ENCODE measurements around the gene ADGRL3.

- TF ChIP-seq POLR2A (IDR thresholded peaks at IDR 0.05; ENCODE audit: low read length) (no peak), GATA1 (IDR thresholded peaks at IDR 0.05; ENCODE audit: low read depth, low read length) (no peak)
These were observed 853.8 kb downstream of the ADGRL3 start for GRCh38 chr4:62053974-62054373.

All from erythroblast (primary cell).